SK-N-SH treated with all-trans-retinoic acid at 6 μM for 48 hours (cell line): ENCODE data around the gene RASSF5.

Source experiments
- ATAC-seq: fragments of 200-7000 bp; cut with Tn5 transposase; 3 replicates; pipeline ENCODE4 v1.9.1; 2020; ENCODE audit warnings: mild to moderate bottlenecking, moderate library complexity
- ARNTL ChIP-seq: fragments of 450-650 bp; formaldehyde crosslinking; IDR thresholded peaks from 2 replicates; pipeline ENCODE4 v1.5.0; 2020; ENCODE audit warnings: low read depth, mild to moderate bottlenecking, moderate library complexity, borderline replicate concordance
- CSDC2 ChIP-seq: fragments of 250-450 bp; sonication (Bioruptor Pico); IDR thresholded peaks from 2 replicates; pipeline ENCODE4 v1.5.0; 2020; ENCODE audit warnings: mild to moderate bottlenecking, moderate library complexity
- ESRRG ChIP-seq: fragments of 250-450 bp; sonication (Bioruptor Pico); IDR thresholded peaks from 2 replicates; pipeline ENCODE4 v1.6.1; 2021; ENCODE audit warnings: mild to moderate bottlenecking
- GLIS3 ChIP-seq: fragments of 250-450 bp; sonication (Bioruptor Pico); IDR thresholded peaks from 2 replicates; pipeline ENCODE4 v1.5.0; 2020; ENCODE audit warnings: mild to moderate bottlenecking, moderate library complexity
- ISL1 ChIP-seq: fragments of 250-450 bp; sonication (Bioruptor Pico); IDR thresholded peaks from 2 replicates; pipeline ENCODE4 v2.1.2; 2022; ENCODE audit warnings: mild to moderate bottlenecking, moderate library complexity
- OSR1 ChIP-seq: fragments of 250-450 bp; sonication (Bioruptor Pico); IDR thresholded peaks from 2 replicates; pipeline ENCODE4 v1.8.0; 2022; ENCODE audit warnings: moderate library complexity, mild to moderate bottlenecking, inconsistent platforms
- SNAI2 ChIP-seq: fragments of 250-450 bp; sonication (Bioruptor Pico); IDR thresholded peaks from 2 replicates; pipeline ENCODE4 v1.5.0; 2020; ENCODE audit warnings: mild to moderate bottlenecking, moderate library complexity
- TOX ChIP-seq: fragments of 250-450 bp; sonication (Bioruptor Pico); IDR thresholded peaks from 2 replicates; pipeline ENCODE4 v1.8.0; 2021; ENCODE audit warnings: mild to moderate bottlenecking, moderate library complexity, borderline replicate concordance
- ZC3H10 ChIP-seq: fragments of 250-450 bp; sonication (Bioruptor Pico); IDR thresholded peaks from 2 replicates; pipeline ENCODE4 v1.5.1; 2021; ENCODE audit warnings: mild to moderate bottlenecking, moderate library complexity
- ZNF70 ChIP-seq: fragments of 450-650 bp; formaldehyde crosslinking; IDR thresholded peaks from 2 replicates; pipeline ENCODE4 v1.5.0; 2020; ENCODE audit warnings: mild to moderate bottlenecking, moderate library complexity
- TF ChIP-seq, protein P1 (sequence below): fragments of 250-450 bp; sonication (Bioruptor Pico); IDR thresholded peaks from 2 replicates; pipeline ENCODE4 v1.5.0; 2020; ENCODE audit warnings: mild to moderate bottlenecking, moderate library complexity
- TF ChIP-seq, protein P2 (sequence below): fragments of 250-450 bp; sonication (Bioruptor Pico); IDR thresholded peaks from 2 replicates; pipeline ENCODE4 v1.8.0; 2021; ENCODE audit warnings: low read depth, mild to moderate bottlenecking, moderate library complexity, borderline replicate concordance
- TF ChIP-seq, protein P3 (sequence below): fragments of 250-450 bp; sonication (Bioruptor Pico); IDR thresholded peaks from 2 replicates; pipeline ENCODE4 v1.5.1; 2021; ENCODE audit warnings: mild to moderate bottlenecking, moderate library complexity
- TF ChIP-seq, protein P4 (sequence below): fragments of 250-450 bp; sonication (Bioruptor Pico); IDR thresholded peaks from 2 replicates; pipeline ENCODE4 v1.5.1; 2020; ENCODE audit warnings: low read depth, mild to moderate bottlenecking, moderate library complexity

The RASSF5 gene

DNA sequence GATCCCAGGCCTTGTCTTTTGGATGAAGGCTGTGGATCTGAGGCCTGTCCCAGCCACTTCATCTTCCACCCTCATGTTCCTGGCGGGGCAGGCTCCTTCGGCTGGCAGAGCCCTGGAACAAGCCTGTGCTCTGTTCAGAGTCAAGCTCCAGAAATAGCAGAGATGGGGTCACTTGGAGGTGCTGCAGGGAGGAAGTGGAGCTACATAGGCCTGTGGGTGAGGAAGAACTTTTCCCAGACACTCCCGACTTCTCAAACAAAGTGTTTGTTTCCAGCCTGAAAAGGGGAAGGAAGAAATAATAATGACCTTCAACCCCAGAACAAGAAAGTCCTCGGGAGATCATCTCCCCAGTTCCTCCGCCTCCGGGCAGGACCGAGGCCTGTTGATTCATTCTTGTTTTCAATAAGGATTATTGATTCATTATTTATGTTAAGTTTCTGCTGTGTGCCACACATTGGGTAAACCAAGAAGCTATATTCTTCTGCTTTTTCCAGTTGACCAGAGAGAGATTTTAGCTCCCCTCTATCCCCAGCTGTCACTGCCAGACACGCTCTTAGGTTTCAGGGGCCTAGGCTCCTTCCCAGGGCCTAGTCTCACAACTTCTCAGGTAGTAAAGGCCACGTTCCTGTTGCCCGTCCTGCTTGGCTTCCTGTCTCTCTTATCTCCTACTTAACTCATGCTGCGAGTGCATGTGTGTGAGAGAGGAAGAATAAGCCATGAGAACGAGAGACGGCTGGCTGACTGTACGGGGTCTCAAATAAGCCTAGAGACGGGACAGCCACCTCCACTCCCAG is 20.1 kb upstream of the RASSF5 start (continued):
- TF ChIP-seq, protein P1, sequence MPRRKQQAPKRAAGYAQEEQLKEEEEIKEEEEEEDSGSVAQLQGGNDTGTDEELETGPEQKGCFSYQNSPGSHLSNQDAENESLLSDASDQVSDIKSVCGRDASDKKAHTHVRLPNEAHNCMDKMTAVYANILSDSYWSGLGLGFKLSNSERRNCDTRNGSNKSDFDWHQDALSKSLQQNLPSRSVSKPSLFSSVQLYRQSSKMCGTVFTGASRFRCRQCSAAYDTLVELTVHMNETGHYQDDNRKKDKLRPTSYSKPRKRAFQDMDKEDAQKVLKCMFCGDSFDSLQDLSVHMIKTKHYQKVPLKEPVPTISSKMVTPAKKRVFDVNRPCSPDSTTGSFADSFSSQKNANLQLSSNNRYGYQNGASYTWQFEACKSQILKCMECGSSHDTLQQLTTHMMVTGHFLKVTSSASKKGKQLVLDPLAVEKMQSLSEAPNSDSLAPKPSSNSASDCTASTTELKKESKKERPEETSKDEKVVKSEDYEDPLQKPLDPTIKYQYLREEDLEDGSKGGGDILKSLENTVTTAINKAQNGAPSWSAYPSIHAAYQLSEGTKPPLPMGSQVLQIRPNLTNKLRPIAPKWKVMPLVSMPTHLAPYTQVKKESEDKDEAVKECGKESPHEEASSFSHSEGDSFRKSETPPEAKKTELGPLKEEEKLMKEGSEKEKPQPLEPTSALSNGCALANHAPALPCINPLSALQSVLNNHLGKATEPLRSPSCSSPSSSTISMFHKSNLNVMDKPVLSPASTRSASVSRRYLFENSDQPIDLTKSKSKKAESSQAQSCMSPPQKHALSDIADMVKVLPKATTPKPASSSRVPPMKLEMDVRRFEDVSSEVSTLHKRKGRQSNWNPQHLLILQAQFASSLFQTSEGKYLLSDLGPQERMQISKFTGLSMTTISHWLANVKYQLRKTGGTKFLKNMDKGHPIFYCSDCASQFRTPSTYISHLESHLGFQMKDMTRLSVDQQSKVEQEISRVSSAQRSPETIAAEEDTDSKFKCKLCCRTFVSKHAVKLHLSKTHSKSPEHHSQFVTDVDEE (CRISPR knock-in tag) = no peak
- TF ChIP-seq ARNTL (CRISPR knock-in tag) = no peak
- TF ChIP-seq ZNF70 (CRISPR knock-in tag) = no peak
- TF ChIP-seq ISL1 (CRISPR knock-in tag) = no peak
- TF ChIP-seq ESRRG (CRISPR knock-in tag) = no peak
- no peak for TF ChIP-seq CSDC2 (CRISPR knock-in tag)
- TF ChIP-seq, protein P2, sequence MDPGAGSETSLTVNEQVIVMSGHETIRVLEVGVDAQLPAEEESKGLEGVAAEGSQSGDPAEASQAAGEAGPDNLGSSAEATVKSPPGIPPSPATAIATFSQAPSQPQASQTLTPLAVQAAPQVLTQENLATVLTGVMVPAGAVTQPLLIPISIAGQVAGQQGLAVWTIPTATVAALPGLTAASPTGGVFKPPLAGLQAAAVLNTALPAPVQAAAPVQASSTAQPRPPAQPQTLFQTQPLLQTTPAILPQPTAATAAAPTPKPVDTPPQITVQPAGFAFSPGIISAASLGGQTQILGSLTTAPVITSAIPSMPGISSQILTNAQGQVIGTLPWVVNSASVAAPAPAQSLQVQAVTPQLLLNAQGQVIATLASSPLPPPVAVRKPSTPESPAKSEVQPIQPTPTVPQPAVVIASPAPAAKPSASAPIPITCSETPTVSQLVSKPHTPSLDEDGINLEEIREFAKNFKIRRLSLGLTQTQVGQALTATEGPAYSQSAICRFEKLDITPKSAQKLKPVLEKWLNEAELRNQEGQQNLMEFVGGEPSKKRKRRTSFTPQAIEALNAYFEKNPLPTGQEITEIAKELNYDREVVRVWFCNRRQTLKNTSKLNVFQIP (CRISPR knock-in tag) = no peak

DNA sequence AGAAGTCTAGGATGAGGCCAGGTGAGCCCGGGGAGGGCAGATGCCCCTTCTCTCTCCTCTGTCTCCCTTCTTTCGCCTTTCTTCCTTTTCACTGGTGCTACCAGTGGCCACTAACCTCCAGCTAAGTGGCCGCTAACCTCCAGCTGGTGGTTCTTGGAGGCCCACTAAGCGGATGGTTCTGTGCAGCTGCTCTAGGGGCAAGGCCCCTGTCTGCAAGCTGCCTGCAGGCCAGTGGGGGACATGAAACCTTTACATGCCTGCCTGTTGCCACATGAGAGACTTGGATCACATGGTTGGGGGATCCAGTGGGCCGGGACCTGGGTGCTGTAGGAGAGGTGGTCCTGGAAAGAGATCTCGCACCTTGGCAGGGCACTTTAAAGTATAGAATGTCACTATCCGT is 19.4 kb upstream of the RASSF5 start:
- ATAC-seq = no peak
- TF ChIP-seq ZNF70 (CRISPR knock-in tag) (no peak), ARNTL (CRISPR knock-in tag) (no peak)
- TF ChIP-seq, protein P3, sequence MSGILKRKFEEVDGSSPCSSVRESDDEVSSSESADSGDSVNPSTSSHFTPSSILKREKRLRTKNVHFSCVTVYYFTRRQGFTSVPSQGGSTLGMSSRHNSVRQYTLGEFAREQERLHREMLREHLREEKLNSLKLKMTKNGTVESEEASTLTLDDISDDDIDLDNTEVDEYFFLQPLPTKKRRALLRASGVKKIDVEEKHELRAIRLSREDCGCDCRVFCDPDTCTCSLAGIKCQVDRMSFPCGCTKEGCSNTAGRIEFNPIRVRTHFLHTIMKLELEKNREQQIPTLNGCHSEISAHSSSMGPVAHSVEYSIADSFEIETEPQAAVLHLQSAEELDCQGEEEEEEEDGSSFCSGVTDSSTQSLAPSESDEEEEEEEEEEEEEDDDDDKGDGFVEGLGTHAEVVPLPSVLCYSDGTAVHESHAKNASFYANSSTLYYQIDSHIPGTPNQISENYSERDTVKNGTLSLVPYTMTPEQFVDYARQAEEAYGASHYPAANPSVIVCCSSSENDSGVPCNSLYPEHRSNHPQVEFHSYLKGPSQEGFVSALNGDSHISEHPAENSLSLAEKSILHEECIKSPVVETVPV (CRISPR knock-in tag) = no peak
- TF ChIP-seq, all 23 proteins: peak for 0

DNA sequence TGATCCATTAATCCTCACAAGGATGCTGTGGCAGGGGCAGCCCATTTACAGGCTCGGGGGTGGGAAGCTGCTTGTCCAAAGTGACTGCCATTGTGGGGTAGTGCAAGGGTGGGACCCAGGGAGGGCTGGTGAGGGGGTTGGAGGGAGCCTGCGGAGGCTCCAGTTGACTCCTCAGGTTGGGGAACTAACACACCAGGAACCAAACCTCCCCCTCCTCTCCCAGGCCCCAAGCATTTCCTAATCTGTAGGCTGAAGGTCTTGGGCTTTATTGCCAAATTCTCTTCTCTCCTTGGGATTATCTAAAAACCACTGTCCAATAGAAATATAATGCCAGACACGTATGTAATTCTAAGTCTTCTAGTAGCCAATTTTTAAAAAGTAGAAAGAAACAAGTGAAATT is 18.9 kb upstream of the RASSF5 start:
- TF ChIP-seq ISL1 (CRISPR knock-in tag) = no peak
- TF ChIP-seq TOX = no peak
- TF ChIP-seq SNAI2 = no peak
- TF ChIP-seq, protein P3 (CRISPR knock-in tag) = no peak
- TF ChIP-seq, protein P1 (CRISPR knock-in tag) = no peak
- TF ChIP-seq OSR1 (CRISPR knock-in tag) = no peak
- TF ChIP-seq, protein P4, sequence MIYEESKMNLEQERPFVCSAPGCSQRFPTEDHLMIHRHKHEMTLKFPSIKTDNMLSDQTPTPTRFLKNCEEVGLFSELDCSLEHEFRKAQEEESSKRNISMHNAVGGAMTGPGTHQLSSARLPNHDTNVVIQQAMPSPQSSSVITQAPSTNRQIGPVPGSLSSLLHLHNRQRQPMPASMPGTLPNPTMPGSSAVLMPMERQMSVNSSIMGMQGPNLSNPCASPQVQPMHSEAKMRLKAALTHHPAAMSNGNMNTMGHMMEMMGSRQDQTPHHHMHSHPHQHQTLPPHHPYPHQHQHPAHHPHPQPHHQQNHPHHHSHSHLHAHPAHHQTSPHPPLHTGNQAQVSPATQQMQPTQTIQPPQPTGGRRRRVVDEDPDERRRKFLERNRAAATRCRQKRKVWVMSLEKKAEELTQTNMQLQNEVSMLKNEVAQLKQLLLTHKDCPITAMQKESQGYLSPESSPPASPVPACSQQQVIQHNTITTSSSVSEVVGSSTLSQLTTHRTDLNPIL (CRISPR knock-in tag) = no peak
- TF ChIP-seq ZC3H10 (CRISPR knock-in tag) = no peak
- TF ChIP-seq GLIS3 (CRISPR knock-in tag) = no peak
- TF ChIP-seq ARNTL (CRISPR knock-in tag) = no peak
- TF ChIP-seq, all 23 proteins: peak for 0
- no peak for ATAC-seq
